ENCODE measurements around the gene ST6GALNAC2. TPM values are rescaled to one million over a fixed set of nuclear protein-coding genes. Genes with fewer than 3 reads are reported as not detected.
A peak's percentile ranks its signal among the peaks of the same experiment; 100 is the strongest.
"Not testable (repeated sequence)": the region's sequence is repeated elsewhere in the genome, so short reads cannot be mapped to it uniquely, and the experiment has no call there.

Gene ST6GALNAC2
- total RNA-seq, 1 donor = 0.63 TPM

DNA sequence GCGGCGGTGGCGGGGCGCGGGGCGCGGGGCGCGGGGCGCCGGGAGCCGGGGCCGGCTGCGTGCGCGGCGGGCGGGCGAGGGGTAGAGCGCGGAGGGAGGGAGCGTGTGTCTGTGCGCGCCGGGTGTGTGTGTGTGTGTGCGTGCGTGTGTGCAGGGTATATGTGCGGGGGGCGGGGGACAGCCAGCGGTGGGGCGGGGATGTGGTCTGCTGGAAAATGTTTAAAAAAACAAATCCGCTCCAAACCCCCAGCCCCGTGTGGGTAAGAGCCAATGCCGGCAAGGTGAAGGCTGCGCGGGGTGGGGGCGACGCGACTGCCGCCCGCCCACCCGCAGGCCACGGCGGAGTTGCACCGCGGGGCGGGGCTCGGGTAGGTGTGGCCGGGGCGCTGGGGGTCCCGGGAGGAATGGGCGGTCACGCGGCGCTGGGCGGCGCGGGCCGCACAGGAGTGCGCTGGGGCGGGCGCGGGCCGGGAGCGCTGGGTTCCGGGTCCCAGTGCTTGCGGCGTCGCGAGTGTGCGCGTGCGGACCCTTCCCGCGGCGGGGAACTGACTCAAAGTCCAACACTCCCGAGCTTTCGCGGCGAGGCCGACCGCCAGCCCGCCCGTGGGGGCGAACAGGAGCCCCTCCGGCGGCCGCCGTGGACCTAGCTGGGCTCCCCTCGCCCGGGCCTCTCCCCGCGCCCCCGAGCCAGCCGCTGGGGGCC is 47.9 kb downstream of the ST6GALNAC2 start, which contains the start of gene CYGB:
Gene CYGB (minus strand): TSS at position 132 of the 703 bp plus-strand sequence. CDS start 167 bp downstream, outside the sequence.
- H3K4me3 ChIP-seq (ENCODE audit: low read depth, low read length) = peak within 1 kb of the TSS; percentile 60
- DNase-seq (ENCODE audit: low read depth) = peak; percentile 27
- TF ChIP-seq, protein P1, sequence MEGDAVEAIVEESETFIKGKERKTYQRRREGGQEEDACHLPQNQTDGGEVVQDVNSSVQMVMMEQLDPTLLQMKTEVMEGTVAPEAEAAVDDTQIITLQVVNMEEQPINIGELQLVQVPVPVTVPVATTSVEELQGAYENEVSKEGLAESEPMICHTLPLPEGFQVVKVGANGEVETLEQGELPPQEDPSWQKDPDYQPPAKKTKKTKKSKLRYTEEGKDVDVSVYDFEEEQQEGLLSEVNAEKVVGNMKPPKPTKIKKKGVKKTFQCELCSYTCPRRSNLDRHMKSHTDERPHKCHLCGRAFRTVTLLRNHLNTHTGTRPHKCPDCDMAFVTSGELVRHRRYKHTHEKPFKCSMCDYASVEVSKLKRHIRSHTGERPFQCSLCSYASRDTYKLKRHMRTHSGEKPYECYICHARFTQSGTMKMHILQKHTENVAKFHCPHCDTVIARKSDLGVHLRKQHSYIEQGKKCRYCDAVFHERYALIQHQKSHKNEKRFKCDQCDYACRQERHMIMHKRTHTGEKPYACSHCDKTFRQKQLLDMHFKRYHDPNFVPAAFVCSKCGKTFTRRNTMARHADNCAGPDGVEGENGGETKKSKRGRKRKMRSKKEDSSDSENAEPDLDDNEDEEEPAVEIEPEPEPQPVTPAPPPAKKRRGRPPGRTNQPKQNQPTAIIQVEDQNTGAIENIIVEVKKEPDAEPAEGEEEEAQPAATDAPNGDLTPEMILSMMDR (IDR thresholded peaks at IDR 0.05; ENCODE audit: insufficient read depth, low read length) = no peak

DNA sequence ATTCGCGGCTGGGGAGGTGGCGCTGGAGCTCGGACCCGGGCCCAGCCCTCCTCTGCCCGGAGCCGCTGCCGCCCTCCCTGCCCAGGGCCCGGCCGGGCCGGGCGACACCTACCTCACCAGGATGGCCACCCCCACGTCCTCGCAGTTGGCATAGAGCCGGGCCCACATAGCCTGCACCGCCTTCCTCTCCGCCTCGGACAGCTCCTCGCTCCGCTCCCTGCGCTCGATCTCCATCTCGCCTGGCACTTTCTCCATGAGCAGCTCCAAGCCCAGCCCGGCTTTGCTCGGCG is 48.4 kb downstream of the ST6GALNAC2 start:
- H3K4me3 ChIP-seq (ENCODE audit: low read depth, low read length) = peak overlapping the region; percentile 60
- TF ChIP-seq, protein P1 (IDR thresholded peaks at IDR 0.05; ENCODE audit: insufficient read depth, low read length) = no peak
- peak; percentile 34 for DNase-seq (ENCODE audit: low read depth)

DNA sequence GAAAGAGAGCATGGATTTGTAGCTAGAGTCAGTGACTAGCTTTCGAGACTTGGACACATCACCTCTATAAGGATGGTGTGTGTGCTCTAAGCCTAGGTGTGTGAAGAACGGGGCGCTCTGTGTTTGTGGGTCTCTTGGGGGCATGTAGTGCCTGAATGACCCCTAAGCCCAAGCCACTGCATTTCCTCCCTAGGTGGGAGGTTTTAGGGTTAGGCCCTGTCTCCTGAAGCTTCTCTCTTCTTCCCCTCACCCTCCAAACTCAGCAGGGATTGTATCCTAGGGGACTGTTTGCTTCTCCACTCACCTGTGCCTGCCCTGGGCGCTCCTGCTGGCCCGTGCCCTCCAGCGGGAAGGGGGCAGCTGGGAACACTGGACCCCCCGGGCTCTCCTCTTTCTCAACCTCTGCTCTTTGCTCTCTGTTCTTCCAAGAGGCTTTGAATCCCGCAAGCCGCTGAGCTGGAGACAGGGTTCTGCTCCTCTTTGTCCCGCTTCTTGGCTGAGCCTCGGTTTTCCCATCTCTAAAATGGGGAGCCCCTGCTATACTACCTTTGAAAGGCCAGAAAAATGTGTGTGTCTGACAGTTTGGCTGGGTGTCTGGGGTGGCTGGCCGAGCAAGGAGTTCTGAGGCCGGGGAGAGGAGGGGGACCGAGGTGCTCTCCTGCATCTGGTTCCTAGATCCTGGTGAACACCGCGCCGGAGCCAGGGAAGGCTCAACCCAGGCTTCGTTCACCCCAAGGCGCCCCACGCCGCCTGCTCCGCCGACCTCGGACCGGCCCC is 49.0 kb downstream of the ST6GALNAC2 start:
- H3K4me3 ChIP-seq (ENCODE audit: low read depth, low read length) = peak overlapping the region; percentile 60
- no peak for DNase-seq (ENCODE audit: low read depth)
- TF ChIP-seq, protein P1 (IDR thresholded peaks at IDR 0.05; ENCODE audit: insufficient read depth, low read length) = no peak

DNA sequence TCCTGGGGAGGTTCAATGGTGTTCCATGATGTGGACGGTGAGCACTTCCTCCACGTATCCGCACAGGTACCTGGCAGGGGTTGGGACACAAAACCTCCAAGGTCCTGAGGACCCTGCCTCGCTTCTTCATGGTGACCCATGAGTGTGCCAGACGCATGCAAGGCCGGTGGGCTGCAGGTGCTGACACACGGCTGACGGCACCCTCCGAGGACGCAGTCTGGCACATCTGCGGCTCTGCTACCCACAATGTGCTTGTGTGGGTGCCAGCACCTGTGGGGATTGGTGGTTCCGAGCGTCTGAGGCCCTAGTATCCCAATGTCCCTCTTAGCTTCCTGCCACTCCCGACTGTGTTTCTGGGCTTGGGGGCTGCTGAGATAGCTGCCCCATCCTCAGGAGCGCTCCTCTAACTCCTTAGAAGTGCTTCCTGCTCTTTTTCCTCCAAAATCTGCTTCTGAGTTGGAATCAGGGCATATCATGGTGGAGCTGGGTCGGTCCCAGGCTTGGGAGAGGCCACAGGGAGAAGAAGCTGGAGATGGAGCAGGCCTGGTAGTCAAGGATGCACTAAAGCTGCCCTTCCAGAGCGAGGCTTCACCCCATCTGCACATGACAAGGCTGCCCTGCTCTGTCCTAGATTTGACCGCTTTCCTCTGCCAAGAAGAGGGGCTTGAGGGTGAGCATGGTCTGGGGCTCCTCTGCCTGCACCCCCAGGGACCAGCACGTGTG is 49.7 kb downstream of the ST6GALNAC2 start:
- no peak overlapping the region for H3K4me3 ChIP-seq (ENCODE audit: low read depth, low read length)
- TF ChIP-seq, protein P1 (IDR thresholded peaks at IDR 0.05; ENCODE audit: insufficient read depth, low read length) = no peak
- no peak for DNase-seq (ENCODE audit: low read depth)

DNA sequence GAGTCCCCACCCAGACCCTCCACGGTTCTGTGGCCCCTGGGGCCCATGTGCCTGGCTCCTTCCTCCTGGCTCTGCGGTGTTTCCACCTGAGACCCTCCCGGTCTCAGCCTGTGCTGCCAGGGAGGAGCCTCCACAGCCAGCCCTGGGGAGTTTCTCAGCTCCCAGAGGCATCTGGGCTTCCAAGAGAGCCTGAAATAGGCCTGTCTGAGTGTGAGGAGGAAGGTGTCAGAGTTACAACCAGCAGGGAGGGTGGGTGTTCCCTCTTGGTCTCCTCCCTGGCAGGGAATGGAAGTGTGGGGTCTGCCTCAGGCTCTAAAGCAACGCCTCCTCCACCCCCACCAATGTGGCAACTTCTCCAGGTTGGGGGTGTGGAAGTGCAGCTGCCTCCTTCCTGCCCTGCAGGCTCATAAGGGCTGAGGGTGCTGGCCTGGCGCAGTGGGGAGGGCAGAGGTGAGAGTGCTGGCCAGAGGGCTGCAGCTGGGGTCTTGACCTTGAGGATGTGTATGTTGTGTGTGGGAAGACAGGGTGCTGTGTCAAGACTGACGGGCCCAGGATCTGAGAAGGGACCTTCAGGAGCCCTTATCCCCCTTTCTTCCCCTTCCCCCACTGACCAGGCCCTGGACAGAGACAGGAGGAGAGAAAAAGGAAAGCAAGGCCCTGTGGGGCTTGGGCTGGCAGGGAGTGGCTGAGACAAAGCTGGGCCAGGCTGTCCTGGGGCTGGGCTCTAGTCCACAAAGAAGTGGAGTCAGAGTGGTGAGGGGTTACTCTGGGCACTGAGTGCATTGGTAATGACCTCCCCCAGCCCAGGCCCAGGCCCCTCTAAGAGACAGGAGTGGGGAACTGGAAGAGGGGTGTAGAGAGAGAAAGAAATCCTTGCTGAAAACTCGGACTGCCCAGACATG is 50.6 kb downstream of the ST6GALNAC2 start:
- TF ChIP-seq, protein P1 (IDR thresholded peaks at IDR 0.05; ENCODE audit: insufficient read depth, low read length) = no peak
- H3K4me3 ChIP-seq (ENCODE audit: low read depth, low read length) = no peak overlapping the region
- no peak for DNase-seq (ENCODE audit: low read depth)

DNA sequence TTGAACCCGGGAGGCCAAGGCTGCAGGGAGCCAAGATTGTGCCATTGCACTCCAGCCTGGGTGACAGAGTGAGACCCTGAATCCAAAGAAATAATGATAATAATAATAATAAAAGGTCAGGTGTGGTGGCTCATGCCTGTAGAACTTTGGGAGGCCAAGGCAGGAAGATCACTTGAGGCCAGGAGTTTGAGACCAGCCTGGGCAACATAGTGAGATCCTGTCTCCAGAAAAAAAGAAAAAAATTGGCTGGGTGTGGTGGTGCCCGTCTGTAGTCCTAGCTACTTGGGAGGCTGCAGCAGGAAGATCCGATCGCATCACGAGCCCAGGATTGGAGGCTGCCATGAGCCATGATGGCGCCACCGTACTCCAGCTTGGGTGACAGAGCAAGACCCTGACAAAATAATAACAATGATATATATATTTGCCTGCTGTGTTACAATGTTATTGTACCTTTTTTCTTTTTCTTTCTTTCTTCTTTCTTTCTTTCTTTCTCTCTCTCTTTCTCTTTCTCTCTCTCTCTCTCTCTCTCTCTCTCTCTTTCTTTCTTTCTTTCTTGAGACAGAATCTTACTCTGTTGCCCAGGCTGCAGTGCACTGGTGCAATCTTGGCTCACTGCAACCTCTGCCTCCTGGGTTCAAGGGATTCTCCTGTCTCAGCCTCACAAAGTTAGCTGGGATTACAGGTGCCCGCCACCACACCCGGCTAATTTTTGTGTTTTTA is 51.9 kb downstream of the ST6GALNAC2 start:
- not testable (repeated sequence) for DNase-seq (ENCODE audit: low read depth); H3K4me3 ChIP-seq (ENCODE audit: low read depth, low read length)

All from fibroblast of the aortic adventitia (primary cell).